GM13976 (cell line): Measurements from ENCODE around the gene NUDT21.

ENCODE experiments used
- DNase-seq: peaks from one replicate; pipeline ENCODE4 v3.0.0; 2012; ENCODE audit warnings: low spot score
- in situ Hi-C: fragments of 300-500 bp; cut with MboI; formaldehyde crosslinking; loops from one replicate; pipeline ENCODE4 v1.12.0; 2022; ENCODE audit warnings: low sequenced_read_pairs, mixed read lengths, inconsistent platforms; ENCODE audit not compliant: unreplicated experiment
- TF ChIP-seq, protein P1 (sequence below): IDR thresholded peaks from 2 replicates; pipeline ENCODE4 v1.5.1; 2012; ENCODE audit warnings: borderline replicate concordance, mild to moderate bottlenecking; ENCODE audit not compliant: insufficient read depth; ENCODE audit errors: extremely low read depth, missing control alignments, control extremely low read depth

Gene NUDT21

DNA sequence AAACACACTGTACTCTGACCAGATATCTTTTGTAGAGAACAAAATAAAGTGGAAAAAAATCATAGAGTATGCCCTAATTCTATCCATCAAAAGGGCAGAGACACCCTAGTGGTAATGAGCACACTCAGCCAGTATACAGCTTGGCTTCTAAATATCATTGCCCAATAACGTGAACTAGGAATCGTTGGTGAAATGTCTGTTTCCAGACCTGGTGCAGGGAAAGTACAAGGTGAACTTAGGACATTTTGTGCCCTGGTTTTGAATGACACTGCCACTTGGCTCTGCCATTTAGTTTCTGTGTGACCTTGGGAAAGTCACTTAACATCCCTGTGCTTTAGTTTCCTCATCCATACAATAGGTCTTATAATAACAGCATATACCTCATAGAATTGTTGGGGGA is 39.5 kb downstream of the NUDT21 start:
- in situ Hi-C loops, result no loop called here

DNA sequence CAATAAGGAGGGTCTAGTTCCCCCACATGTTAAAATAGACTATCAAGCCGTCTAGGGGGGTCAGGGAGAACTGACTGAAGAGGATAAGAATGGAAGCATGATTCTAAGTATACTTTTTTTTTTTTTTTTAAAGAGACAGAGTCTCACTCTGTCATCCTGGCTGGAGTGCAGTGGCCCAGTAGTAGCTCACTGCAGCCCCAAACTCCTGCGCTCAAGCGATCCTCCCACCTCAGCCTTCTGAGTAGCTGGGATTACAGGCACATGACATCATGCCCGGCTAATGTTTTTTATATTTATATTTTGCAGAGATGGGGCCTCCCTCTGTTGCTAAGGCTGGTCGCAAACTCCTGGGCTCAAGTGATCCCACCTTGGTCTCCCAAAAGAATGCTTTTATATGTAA is 40.0 kb downstream of the NUDT21 start:
- DNase-seq, result no peak
- in situ Hi-C loops, result no loop called here
- TF ChIP-seq, protein P1, sequence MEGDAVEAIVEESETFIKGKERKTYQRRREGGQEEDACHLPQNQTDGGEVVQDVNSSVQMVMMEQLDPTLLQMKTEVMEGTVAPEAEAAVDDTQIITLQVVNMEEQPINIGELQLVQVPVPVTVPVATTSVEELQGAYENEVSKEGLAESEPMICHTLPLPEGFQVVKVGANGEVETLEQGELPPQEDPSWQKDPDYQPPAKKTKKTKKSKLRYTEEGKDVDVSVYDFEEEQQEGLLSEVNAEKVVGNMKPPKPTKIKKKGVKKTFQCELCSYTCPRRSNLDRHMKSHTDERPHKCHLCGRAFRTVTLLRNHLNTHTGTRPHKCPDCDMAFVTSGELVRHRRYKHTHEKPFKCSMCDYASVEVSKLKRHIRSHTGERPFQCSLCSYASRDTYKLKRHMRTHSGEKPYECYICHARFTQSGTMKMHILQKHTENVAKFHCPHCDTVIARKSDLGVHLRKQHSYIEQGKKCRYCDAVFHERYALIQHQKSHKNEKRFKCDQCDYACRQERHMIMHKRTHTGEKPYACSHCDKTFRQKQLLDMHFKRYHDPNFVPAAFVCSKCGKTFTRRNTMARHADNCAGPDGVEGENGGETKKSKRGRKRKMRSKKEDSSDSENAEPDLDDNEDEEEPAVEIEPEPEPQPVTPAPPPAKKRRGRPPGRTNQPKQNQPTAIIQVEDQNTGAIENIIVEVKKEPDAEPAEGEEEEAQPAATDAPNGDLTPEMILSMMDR, result no peak

More for the DNA sequence above, 39.5 kb downstream of the NUDT21 start:
- no peak for DNase-seq
- TF ChIP-seq, protein P1, result no peak

DNA sequence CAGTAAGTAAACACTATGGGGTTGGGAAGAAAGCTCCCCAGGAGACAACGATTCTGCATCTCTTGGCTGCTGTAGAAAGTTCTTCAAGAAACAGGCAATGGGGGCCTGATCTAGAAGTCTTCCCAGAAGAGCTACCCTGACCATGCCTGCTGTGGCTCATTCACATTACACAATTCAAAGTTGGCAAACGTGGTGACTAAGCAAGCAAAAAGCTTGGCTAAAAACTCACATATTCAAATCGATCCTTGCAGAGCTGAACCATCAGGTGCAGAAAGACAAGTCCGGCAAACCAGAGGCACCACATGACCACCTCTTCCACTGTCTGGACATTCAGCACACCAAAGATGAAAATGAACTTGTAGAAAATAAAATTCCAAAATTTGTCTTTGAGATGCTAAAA is 41.9 kb downstream of the NUDT21 start:
- in situ Hi-C loops, result no loop called here

DNA sequence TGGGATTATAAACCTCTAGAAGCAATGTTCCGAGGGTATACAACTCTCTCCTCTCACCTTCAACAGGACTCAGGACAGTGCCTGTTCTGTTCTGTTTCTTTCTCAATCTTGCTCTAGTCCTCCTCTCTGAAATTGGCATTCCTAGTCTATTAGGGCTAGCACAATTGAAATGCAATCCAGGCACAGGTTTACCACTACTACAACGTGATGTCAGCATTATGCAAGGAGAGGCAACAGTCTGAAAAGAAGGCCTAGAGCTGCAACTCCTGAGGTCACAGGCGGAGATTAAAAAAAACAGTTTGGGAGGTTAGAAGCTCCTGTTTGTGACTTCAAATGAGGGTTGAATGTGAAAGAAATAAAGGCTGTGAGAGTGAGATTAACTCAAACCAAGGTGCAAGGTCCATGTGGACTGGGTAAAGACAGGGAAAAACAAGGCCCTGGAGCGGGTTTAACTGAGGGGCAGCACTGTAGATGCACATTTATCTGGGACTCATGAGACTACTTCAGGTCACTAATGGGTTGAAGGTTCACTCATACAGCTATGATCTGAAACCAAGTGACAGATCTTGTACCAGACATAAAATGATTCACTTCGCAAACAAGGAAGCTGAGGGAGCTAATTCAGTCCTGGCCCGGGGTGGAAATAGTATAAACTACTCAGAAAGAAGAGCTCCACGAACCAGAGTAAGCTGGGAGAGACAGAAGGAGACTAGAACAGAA is 42.6 kb downstream of the NUDT21 start:
- TF ChIP-seq, protein P1, result no peak
- in situ Hi-C loops, result no loop called here
- no peak for DNase-seq

More for the DNA sequence above, 41.9 kb downstream of the NUDT21 start:
- DNase-seq, result no peak
- TF ChIP-seq, protein P1, result no peak

DNA sequence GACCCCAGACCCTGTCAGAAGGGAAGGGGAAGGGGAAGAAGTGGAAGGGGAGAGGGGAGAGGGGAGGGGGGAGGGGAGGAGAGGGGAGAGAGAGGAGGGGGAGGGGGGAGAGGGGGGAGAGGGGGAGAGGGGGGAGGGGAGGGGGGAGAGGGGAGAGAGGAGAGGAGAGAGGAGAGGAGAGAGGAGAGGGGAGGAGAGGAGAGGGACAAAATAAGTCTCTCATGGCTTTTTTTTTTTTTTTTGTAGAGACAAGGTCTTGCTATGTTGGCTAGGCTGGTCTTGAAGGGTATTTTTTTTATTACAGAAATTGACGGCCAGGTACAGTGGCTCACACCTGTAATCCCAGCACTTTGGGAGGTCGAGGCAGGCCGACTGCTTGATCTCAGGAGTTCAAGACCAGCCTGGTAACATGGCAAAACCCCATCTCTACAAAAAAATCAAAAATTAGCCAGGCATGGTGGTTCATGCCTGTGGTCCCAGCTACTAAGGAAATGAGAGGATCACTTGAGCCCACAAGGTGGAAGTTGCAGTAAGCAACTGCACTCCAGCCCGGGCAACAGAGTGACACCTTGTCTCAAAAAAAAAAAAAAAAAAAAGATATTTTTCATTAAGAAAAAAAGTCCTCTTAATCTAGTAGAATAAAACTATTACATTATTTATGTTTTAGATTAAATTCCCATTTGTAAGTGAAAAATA is 45.0 kb downstream of the NUDT21 start:
- no peak for DNase-seq
- in situ Hi-C loops, result no loop called here
- TF ChIP-seq, protein P1, result no peak

DNA sequence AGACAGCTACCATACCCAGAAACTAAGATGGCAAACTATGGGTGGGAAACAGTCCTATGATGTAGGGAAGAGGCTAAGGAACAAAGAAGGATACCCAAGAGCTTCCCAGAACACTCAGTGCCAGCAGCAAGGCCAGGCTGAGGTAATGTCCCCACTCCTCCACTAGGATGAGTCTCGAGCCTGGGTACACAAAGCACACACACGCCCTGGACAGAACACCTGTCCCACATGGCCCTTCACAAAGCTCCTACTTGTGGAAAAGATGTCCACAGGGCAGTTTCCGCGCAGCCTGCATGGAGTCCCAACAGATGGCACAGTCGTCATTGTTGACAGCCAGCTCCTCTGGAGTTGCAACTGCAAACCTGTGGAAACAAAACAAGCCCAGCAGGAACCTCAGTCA is 49.6 kb downstream of the NUDT21 start:
- DNase-seq, result peak; percentile 29
- in situ Hi-C loops, result no loop called here
- TF ChIP-seq, protein P1, result no peak
